ENCODE data around the gene MGME1.

The MGME1 gene

DNA sequence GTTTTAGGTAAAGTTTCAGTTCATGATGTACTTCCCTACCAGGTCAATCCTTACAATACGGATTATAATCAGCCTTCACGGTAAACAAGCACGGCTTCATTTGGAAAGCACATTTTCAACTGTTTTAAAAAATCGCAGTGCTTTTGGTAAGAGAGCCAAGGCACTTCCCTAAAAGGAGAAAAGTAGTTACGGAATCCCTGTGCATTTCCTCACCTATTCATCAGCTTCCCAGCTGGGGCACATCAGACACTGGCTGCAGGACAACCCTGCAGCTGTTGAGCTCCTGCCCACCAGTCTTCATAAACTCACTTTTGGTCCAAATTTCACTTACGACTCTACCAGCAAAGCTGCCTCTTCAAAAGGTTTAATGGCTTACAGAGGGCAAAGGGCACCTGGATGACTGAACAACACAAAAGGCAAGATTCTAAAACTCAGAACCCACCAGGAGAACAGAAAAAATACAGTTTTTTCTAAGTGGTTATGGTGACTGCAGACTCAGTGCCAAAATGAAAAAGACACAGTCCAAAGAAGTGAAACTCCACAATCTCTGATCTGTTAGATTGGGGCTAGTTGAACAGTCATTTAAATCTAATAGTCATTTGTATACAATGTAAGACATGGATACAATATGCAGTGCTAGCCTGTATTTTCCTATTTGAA, 7.8 kb upstream of the MGME1 start:
- no peak for DNase-seq

DNA sequence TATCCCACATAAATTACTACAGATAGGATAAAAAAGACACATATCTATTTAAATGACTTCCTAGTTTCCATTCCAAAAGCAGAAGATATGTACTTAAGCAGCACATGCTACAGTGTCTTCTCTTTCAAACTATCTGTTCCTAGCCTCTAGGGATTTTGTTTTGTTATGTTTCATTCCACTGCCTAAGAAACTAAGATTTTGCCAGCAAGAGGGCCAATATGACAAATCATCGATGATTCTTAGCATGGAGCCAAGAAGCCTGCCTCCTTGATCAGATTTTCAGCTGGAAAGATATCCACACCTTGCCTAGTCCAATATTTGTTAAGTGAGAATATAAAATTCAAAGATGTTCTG, 7.3 kb upstream of the MGME1 start:
- no peak for DNase-seq

DNA sequence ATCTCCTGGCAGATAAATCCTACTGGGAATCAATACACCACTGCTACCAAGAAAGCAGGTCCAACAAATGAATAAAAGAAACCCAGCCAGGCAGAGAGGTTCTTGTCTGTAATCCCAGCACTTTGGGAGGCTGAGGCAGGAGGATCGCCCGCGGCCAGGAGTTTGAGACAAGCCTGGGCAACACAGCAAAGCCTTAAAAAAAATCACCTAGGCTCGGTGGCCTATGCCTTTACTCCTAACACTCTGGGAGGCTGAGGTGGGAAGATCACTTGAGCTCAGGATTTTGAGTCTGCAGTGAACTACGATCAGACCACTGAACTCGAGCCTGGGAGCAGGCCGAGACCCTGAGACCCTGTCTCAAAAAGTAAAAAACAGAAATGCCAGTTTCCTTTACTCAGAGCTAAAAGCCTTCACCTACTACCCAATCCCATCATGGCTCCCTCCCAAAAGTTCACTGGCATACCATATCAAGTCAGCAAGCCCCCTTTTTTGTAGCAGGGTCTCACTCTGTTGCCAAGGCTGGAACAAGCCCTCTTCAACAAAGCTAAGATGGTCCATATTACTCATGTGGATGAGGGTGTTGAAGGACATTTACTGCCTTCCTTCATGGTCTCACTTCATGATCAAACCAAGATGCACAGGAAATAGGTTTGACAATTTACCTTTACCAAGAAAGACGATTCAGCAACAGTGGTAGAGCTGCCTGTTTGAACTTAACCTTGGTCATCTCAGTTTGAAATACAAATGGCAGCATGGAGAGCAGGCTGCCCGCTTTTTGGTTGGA, 5.5 kb upstream of the MGME1 start:
- no peak for DNase-seq

DNA sequence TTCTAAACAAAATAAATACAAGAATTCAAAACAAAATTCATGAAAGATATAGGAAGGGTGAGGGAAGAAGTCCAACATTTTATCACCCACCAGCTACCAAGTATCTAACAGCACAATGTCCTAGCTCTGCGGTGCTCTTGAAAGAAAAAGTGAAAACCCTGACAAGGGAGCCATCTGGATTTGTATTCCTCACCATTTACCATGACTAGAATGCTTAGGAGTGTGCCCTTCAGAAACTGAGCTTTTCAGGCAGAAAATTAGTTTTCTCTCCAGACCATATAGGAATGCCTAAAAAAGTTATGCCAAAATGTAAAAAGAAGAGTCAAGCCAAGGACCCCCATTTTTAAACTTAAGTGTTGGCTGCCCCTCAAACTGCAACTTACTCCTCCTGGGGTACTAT, 4.7 kb upstream of the MGME1 start:
- no peak for DNase-seq

DNA sequence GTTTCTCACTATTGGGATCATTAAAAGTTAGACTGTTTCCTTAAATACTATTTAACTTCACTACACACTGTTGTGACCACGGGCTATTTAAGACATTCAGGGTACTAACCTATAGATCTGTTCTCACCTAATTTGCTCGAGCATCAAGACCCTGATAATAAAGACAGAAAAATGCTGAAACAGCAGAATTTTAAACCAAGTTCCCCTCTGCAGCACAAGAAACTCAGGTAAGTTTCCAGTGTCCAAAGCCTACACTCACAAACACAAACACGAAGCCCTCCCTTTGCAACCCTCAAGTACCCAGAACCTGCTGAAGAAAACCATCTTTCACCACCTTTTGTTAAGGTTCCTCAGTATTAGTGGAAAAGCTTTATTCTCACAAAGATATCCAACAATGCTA, 4.2 kb upstream of the MGME1 start:
- DNase-seq: no peak

DNA sequence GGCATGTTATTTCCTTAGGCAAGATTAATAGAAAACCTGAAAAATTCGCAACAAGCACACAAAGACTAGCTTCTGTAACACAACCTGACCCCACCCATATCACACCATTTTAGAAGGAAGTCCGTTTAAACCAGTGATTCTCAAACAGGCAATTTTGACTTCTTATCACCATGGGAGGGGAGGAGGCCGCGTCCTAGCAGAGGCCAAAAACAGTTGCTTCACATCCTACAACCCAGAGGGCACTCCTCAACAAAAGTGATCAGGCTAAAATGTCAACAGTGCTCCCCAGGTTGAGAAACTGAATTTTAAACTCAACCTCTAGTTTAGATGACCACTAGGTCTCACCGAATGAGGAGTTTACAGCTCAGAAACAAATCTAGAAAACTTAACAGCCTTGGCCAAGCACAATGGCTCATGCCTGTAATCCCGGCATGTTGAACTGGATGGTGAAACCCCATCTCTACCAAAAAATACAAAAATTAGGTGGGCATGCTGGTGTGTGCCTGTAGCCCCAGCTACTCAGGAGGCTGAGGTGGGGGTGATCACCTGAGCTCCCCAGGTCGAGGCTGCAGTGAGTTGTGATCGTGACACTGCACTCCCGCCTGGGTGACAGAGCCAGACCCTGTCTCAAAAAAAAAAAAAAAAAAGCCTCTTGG, 3.6 kb upstream of the MGME1 start:
- DNase-seq: no peak

DNA sequence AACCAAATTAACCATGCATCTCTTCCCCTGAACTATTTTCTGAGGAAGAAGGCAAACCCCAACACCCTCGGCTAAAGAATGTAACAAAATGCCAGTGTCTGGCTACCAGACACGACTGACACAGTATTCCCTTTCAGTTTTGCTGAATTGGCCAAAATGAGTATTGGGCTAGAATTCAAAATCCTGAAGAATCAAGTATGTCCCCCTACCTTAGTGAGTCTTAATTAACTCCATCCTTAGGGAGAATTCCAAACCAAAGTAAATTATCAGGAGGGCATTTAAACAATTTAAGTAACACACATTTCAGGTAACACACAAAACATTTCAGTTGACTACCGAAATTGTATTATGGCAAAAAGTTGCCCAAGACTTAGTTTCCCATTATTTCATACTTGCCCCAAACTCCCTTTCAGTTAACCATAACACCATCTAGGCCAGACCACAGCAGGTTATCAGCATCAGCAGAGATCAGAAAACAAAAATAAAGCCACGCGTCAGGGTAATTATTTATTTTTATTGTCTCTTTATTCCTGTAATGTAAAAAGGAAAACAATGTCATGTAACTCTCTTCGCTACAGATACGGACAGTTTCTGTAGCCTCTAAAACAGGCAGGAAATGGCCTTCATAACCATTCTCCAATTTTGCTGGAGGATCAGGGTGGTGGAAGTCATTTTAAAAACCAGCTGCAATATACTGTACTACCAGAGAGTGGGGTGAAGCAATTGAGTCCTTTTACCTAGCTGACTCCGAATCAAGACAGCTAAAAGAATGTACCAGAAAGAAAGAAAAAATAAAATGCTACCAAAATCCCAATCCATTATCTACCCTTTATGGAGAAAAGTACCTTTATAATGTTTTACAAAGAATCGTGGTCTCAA, 2.1 kb upstream of the MGME1 start:
- DNase-seq: no peak

DNA sequence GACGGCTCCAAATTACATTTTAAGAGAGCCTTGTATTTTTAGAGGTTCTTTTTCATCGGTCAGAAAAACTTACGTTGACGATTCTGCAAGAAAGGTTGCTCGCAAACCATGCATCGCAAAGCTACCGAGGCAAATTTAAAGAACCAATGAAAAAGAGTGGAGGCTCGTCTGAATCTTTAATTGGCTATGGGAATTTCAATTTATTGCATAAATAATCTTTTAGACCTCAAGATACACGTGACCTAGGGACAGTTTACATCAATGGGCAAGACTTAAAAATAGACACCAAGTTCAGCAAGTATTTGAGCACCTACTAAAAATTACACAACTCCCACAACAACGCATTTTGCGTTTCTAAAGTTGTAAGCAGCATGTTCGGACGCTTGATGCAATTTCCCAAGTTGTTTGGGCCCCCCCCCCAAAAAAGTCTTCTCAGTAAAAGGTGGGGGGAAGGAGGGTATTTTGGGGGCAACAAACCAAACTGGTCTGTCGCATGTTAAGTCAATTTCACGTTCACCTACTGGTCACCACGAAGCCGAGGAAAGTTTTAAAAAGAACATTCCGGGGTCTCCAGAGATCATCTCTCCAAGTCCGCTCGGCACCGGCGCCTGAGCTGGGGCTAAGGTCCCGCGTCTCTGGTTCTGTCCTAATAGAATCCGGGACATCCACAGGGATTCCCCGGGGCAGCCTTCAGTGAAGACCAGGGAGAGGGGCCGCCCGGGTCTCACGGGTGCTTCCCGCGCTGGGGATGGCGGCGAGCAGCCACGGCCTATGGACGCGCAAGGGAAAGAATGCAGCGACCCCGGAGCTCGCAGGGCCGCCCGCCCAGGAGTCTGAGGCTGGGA, 1.1 kb upstream of the MGME1 start:
- peak in 2 of 14 donors; percentile 53 to 78 for DNase-seq

DNA sequence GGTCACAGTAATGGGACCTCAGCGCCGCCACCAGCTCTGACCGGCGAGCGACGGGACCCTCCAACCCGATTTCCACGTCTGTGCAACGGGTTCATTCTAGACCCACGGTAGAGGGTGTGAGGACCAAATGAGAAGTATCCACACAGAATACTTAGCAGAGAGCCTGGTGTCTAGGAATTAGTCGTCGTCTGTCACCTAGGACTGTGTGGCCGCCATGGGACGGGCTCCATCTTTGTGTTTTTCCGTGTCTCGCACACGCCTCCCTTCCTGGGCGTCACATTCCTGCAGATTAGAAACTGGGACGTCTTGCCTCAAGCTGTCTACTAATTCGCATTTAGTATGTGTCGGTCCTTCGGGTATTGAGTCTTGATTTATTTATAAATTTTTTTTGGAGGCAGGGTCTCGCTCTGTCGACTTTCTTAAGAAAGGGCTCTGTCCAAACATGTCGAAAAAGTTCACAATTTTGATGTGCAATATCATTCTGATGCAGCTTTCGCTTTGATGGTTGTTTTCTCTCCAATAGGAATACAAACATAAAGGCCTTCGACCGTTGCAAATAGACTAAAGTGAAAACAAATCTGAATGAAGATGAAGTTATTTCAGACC, 563 bp downstream of the MGME1 start:
- peak in 3 of 14 donors; percentile 58 to 75 (median 69) for DNase-seq

DNA sequence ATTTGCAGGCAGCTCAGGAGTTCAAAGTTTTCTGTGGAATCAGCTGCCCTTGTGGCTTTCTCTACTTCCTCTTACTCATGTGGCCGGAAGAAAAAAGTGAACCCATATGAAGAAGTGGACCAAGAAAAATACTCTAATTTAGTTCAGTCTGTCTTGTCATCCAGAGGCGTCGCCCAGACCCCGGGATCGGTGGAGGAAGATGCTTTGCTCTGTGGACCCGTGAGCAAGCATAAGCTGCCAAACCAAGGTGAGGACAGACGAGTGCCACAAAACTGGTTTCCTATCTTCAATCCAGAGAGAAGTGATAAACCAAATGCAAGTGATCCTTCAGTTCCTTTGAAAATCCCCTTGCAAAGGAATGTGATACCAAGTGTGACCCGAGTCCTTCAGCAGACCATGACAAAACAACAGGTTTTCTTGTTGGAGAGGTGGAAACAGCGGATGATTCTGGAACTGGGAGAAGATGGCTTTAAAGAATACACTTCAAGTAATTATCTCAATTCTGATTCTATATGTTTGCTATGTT, 1.1 kb downstream of the MGME1 start:
- DNase-seq: peak in 11 of 14 donors; percentile 13 to 44 (median 30)

DNA sequence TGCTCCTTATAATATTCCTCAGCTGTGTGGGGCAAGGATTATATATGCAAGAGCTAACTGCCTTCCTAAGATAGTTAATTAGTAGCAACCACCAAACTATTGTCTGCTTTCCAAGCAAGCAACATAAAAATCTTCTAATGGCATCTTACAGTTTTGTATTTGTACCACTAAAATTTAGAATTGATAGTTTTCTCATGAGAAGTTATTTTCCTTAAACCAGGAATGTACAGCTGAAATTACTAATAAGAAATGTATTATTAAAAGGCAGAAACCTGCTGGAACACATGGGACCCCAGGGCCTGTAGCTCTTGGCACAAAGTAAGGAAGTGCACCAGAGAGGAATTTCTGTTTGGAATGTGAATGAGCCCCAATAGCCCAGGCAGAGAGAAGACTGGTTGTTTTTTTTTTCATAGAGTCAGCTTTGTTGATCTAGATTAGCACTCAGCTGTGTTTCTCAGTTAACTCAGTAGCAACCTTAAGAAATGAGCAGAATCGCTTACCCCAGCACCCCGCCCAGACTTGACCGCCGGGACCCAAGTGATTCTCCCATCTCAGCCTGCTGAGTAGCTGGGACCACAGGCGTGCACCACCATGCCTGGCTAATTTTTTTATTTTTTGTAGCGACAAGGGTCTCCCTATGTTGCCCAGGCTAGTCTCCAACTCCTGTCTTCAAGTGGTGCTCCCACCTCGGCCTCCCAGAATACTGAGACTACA, 2.6 kb downstream of the MGME1 start:
- DNase-seq: peak in 1 of 14 donors; percentile 4

DNA sequence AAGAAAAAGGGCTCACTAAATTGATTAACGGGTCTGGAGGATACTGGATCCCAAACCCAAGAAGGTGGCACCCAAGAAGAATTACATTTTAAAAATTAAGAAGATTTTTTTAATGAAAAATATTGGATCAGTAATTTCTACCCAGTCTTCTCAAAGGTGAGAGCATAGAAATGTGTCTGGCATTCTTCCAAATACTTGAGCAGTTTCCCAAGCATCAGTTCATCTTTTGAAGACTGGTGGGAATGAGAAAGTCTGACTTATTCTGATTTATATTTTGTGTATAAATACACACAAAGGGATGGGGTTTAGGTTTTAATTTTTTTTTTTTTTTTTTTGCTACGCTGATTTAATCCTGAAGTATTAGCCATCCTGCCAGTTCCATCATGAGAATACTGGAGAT, 3.3 kb downstream of the MGME1 start:
- DNase-seq: no peak

DNA sequence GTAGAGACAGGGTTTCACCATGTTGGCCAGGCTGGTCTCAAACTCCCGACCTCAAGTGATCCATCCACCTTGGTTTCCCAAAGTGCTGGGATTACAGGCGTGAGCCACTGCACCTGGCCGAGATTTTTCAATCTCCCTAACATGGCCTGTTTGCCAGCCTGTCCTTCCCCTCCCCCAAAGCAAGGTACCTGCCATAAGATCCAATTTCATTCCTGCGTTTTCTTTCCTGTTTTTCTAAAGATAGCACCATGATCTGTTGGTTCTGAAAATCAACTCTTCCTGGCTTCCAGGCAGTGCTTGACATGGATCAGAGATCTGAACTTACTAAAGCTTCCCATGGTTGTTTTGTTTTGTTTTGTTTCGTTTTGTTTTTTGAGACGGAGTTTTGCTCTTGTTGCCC, 7.5 kb downstream of the MGME1 start:
- DNase-seq: no peak

DNA sequence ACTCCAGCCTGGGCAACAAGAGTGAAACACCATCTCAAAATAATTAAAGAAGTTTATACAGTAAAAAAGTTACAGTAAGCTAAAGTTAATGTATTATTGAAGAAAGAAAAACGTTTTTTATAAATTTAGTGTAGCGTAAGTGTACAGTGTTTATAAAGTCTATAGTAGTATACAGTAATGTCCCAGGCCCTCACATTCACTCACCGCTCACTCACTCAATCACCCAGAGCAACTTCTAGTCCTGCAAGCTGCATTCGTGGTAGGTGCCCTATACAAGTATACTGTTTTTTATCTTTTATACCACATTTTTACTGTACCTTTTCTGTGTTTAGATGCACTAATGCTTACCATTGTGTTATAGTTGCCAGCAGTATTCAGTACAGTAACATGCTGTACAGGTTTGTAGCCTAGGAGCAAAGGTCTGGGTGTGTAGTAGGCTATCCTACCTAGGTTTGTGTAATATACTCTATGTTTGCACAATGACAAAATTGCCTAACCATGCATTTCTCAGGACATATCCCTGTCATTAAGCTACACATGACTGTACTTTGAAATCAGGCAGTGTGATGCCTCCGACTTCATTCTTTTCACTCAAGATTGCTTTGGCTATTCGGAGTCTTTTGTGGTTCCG, 16.7 kb downstream of the MGME1 start:
- no peak for DNase-seq

DNA sequence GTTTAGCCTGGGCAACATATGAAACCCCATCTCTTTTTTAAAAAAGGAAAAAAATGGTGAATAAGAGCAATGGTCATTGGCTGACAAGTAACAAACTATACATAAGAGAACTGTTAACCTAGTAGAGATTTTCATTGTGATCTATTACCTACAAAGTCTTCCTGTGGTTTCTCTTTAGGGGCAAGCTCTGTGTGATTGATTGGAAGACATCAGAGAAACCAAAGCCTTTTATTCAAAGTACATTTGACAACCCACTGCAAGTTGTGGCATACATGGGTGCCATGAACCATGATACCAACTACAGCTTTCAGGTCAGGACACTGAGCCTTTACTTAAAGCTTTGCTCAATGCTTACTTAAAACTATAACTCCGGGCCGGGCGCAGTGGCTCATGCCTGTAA, 19.2 kb downstream of the MGME1 start:
- DNase-seq: no peak

DNA sequence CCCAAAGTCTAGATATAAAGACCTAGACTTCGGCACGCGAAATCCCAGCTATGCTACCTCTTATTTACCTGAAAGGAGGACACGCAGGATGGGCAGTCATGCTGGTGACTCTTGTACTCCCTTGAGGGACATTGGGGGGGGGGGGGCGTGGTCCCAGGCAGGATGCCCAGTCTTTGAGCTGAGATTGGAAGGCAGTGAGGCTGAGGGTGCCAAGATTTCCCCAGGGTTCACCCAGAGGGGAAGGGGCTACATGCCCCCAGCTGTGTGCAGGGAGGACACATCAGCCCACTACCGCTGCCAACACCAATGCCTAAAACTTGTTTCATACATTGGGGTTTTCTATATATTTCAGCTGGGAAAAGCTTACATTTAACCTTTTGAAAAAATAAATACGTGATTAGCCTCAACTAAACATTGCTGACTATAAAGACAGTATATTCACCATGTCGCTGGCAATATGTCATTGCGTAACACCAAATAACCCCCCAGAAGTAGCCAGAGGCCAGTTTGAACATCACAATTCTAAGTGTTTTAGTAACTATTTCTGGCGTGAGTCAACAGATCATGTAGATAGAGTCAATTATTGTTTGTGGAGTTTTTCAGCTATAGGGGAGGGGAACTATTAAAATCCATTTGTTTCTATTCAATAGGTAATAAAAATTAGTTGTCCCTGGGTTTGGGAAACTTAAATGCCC, 21.6 kb downstream of the MGME1 start:
- no peak for DNase-seq

DNA sequence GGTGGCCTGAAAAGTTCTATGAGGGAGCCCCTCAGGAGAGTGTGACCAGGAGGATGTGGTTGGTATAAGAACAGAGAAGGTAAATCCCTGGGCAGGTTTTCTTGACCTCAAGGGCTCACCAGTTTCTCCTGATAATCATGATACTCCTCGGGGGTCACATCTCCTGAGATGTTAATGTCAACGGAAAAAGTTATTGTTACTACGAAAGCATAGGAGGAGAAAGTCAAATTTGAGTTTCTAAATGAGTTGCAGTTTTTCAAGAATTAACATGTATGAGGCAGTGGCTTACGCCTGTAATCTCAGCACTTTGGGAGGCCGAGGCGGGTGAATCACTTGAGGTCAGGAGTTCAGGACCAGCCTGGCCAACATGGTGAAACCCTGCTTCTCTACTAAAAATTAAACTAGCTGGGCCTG, 23.4 kb downstream of the MGME1 start:
- DNase-seq: no peak

DNA sequence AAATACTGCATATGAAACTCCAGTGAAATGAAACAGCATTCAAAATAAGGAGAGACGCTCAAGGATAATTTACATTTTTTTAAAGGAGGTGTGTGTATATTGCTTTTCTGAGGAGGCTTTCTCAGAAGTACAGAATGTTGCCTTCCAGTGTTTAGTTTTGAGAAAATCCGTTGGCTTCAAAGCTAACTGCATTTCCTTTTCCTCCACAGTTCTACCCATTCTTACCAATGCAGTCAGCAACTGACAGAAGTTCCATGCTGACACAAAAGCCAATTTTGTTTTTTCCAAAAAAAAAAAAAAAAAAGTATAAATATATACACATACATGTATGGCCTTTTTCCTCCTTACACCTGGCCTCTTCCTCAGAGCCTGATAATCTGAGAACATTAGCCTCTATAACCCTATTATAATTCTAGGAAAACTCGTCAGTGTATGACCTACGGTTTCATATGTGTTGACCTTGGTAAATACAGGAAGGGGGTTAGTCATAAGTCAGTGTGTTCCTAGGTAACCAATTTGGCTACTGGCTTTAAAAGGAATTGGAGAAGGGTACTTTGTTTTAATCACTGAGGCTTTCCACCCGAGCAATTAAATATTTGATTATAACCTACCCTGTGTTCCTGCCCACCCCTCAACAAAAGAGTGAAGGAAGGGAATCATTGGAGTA, 24.2 kb downstream of the MGME1 start:
- no peak for DNase-seq

DNA sequence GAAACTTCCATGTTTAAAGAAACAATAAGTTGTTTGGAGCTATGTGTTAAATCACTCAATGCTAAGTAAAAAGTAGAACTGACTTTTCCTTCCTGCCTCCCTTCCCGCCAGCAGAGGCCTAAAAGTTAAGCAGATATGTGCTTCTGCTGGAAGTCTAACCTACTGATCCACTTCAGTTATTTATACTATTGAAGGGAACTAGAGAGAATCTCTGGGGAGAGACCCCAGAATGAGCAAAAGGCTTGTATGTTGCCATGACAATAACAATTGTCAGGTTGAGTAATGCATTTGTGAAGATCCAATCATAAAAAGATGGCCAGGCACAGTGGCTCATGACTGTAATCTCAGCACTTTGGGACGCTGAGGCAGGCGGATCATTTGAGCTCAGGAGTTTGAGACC, 24.7 kb downstream of the MGME1 start:
- no peak for DNase-seq
